OCI-LY1 (cell line): ENCODE data around the gene RPL21.

Experiments used
- H2AFZ ChIP-seq: fragments of 200-600 bp; sonication (generic), shearing (Covaris generic); 2 replicates; pipeline ENCODE4 v1.6.0; 2014; ENCODE audit warnings: antibody characterized with exemption, mild to moderate bottlenecking, low read length
- H3F3A ChIP-seq: fragments of 200-600 bp; sonication (generic), shearing (Covaris generic); 2 replicates; pipeline ENCODE4 v1.6.0; 2014; ENCODE audit warnings: mild to moderate bottlenecking, antibody characterized with exemption, low read length, moderate library complexity; ENCODE audit not compliant: insufficient read depth
- H3K27ac ChIP-seq: fragments of 200-600 bp; sonication (generic); 2 replicates; pipeline ENCODE4 v1.5.1; 2014; ENCODE audit warnings: low read length, mixed run types, mild to moderate bottlenecking, low read depth; ENCODE audit not compliant: poor library complexity, severe bottlenecking
- H3K27me3 ChIP-seq: fragments of 200-600 bp; sonication (generic); 2 replicates; pipeline ENCODE4 v1.6.0; 2014; ENCODE audit warnings: antibody characterized with exemption, mild to moderate bottlenecking, low read length, moderate library complexity; ENCODE audit not compliant: insufficient read depth
- H3K36me3 ChIP-seq: fragments of 200-600 bp; sonication (generic); 2 replicates; pipeline ENCODE4 v1.6.1; 2014; ENCODE audit warnings: mild to moderate bottlenecking, antibody characterized with exemption, low read length, moderate library complexity, mixed read lengths; ENCODE audit not compliant: insufficient read depth
- H3K4me1 ChIP-seq: fragments of 200-600 bp; sonication (generic); 2 replicates; pipeline ENCODE4 v1.5.1; 2014; ENCODE audit warnings: mild to moderate bottlenecking, low read length, moderate library complexity; ENCODE audit not compliant: insufficient read depth, severe bottlenecking
- H3K4me2 ChIP-seq: fragments of 200-600 bp; sonication (generic), shearing (Covaris generic); 2 replicates; pipeline ENCODE4 v1.6.1; 2014; ENCODE audit warnings: low read length
- H3K4me3 ChIP-seq: fragments of 200-600 bp; sonication (generic); 2 replicates; pipeline ENCODE4 v1.5.1; 2014; ENCODE audit warnings: low read length, low read depth, mild to moderate bottlenecking, mixed read lengths; ENCODE audit not compliant: poor library complexity, severe bottlenecking
- H3K79me2 ChIP-seq: fragments of 200-600 bp; shearing (Covaris generic); 2 replicates; pipeline ENCODE4 v1.6.1; 2016; ENCODE audit warnings: mixed run types, low read length, mixed read lengths; ENCODE audit not compliant: insufficient read depth
- H3K9ac ChIP-seq: fragments of 200-600 bp; sonication (generic), shearing (Covaris generic); 2 replicates; pipeline ENCODE4 v1.6.1; 2014; ENCODE audit warnings: mild to moderate bottlenecking, low read length, mixed read lengths
- H3K9me2 ChIP-seq: fragments of 200-600 bp; sonication (generic), shearing (Covaris generic); 2 replicates; pipeline ENCODE4 v1.6.1; 2014; ENCODE audit warnings: low read depth, mild to moderate bottlenecking, low read length, mixed read lengths
- H3K9me3 ChIP-seq: fragments of 200-600 bp; shearing (Covaris generic); 2 replicates; pipeline ENCODE4 v1.6.1; 2014; ENCODE audit warnings: low read length, mixed read lengths
- H4K20me1 ChIP-seq: fragments of 200-600 bp; sonication (generic), shearing (Covaris generic); 2 replicates; pipeline ENCODE4 v1.6.0; 2016; ENCODE audit warnings: mild to moderate bottlenecking, low read length; ENCODE audit not compliant: insufficient read depth
- EZH2 ChIP-seq: fragments of 200-600 bp; sonication (generic), shearing (Covaris generic); IDR thresholded peaks from 2 replicates; pipeline ENCODE4 v1.8.0; 2017; ENCODE audit warnings: borderline replicate concordance, mixed run types, mild to moderate bottlenecking, antibody characterized with exemption, low read length, moderate library complexity, mixed read lengths
- TF ChIP-seq, protein P1 (sequence below): fragments of 200-600 bp; sonication (generic), shearing (Covaris generic); IDR thresholded peaks from 2 replicates; pipeline ENCODE4 v1.5.1; 2017; ENCODE audit warnings: mild to moderate bottlenecking, antibody characterized with exemption, low read length, moderate library complexity, mixed read lengths

The RPL21 gene

GRCh38 chr13:27245610-27246009 lies 5.7 kb upstream of the RPL21 start:
- Histone ChIP-seq H2AFZ (no peak overlapping the region), H3K9ac (no peak overlapping the region), H3K79me2 (peaks cover 9% of the 10 kb centered on the region), H3K9me3 (no peaks in the 10 kb centered on the region), H3K4me1 (peaks cover 10% of the 10 kb centered on the region), H4K20me1 (no peaks in the 10 kb centered on the region), H3K27ac (no peak overlapping the region), H3K9me2 (no peaks in the 10 kb centered on the region), H3K4me2 (no peak overlapping the region), H3F3A (no peaks in the 10 kb centered on the region), H3K36me3 (peaks cover 4% of the 10 kb centered on the region; the same call in 1 of the 2 replicates), H3K4me3 (no peak overlapping the region), H3K27me3 (no peaks in the 10 kb centered on the region)
- TF ChIP-seq, protein P1, sequence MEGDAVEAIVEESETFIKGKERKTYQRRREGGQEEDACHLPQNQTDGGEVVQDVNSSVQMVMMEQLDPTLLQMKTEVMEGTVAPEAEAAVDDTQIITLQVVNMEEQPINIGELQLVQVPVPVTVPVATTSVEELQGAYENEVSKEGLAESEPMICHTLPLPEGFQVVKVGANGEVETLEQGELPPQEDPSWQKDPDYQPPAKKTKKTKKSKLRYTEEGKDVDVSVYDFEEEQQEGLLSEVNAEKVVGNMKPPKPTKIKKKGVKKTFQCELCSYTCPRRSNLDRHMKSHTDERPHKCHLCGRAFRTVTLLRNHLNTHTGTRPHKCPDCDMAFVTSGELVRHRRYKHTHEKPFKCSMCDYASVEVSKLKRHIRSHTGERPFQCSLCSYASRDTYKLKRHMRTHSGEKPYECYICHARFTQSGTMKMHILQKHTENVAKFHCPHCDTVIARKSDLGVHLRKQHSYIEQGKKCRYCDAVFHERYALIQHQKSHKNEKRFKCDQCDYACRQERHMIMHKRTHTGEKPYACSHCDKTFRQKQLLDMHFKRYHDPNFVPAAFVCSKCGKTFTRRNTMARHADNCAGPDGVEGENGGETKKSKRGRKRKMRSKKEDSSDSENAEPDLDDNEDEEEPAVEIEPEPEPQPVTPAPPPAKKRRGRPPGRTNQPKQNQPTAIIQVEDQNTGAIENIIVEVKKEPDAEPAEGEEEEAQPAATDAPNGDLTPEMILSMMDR, result no peak
- no peak for TF ChIP-seq EZH2

DNA sequence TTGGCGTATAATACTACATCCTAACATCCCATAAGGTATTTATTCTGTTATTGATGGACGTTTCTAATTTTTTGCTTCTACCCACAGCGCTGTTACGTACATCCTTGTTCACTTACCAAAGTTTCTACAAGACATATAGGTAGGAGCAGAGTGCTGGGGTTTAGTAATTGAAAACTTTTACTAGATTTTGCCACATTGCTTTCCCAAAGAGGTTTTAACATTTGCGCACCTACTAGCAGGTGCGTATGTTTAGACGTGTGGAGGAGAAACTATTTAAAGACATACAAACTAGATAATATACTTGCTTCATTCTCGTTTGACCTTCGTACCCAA lies 559 bp upstream of the RPL21 start:
- peaks cover 53% of the 10 kb centered on the region for H3K79me2 ChIP-seq
- H3K9me2 ChIP-seq, result no peaks in the 10 kb centered on the region
- TF ChIP-seq, protein P1, result no peak
- no peak for TF ChIP-seq EZH2
- H4K20me1 ChIP-seq, result no peaks in the 10 kb centered on the region
- H3K9me3 ChIP-seq, result no peaks in the 10 kb centered on the region
- H3K4me2 ChIP-seq, result peak overlapping the region; percentile 83
- no peaks in the 10 kb centered on the region for H3K27me3 ChIP-seq
- H3K4me1 ChIP-seq, result peaks cover 30% of the 10 kb centered on the region
- H3K27ac ChIP-seq, result peak overlapping the region; percentile 83
- peak overlapping the region; percentile 99 for H3K9ac ChIP-seq
- peaks cover 48% of the 10 kb centered on the region for H3K36me3 ChIP-seq
- H3K4me3 ChIP-seq, result peak overlapping the region; percentile 96
- peak overlapping the region; percentile 51; the same call in 1 of the 2 replicates for H2AFZ ChIP-seq
- no peaks in the 10 kb centered on the region for H3F3A ChIP-seq

GRCh38 chr13:27252467-27252866 lies 1.1 kb downstream of the RPL21 start:
- H2AFZ ChIP-seq, result no peak overlapping the region
- peak overlapping the region; percentile 83 for H3K4me2 ChIP-seq
- peak overlapping the region; percentile 99 for H3K9ac ChIP-seq
- TF ChIP-seq, protein P1, result no peak
- no peak for TF ChIP-seq EZH2
- H3K4me1 ChIP-seq, result peaks cover 30% of the 10 kb centered on the region
- H3K36me3 ChIP-seq, result peaks cover 65% of the 10 kb centered on the region
- no peaks in the 10 kb centered on the region for H4K20me1 ChIP-seq
- H3K9me2 ChIP-seq, result no peaks in the 10 kb centered on the region
- H3K9me3 ChIP-seq, result no peaks in the 10 kb centered on the region
- H3K4me3 ChIP-seq, result peak overlapping the region; percentile 96
- H3K79me2 ChIP-seq, result peaks cover 53% of the 10 kb centered on the region
- H3F3A ChIP-seq, result no peaks in the 10 kb centered on the region
- peak overlapping the region; percentile 83 for H3K27ac ChIP-seq
- H3K27me3 ChIP-seq, result no peaks in the 10 kb centered on the region
